ENCODE measurements around the gene RPL3. TPM values are rescaled to one million over a fixed set of nuclear protein-coding genes. Genes with fewer than 3 reads are reported as not detected.

The RPL3 gene
- total and polyA plus RNA-seq, 3 experiments from 2014 or later: 2,574 to 3,654 (median 2,607) TPM

DNA sequence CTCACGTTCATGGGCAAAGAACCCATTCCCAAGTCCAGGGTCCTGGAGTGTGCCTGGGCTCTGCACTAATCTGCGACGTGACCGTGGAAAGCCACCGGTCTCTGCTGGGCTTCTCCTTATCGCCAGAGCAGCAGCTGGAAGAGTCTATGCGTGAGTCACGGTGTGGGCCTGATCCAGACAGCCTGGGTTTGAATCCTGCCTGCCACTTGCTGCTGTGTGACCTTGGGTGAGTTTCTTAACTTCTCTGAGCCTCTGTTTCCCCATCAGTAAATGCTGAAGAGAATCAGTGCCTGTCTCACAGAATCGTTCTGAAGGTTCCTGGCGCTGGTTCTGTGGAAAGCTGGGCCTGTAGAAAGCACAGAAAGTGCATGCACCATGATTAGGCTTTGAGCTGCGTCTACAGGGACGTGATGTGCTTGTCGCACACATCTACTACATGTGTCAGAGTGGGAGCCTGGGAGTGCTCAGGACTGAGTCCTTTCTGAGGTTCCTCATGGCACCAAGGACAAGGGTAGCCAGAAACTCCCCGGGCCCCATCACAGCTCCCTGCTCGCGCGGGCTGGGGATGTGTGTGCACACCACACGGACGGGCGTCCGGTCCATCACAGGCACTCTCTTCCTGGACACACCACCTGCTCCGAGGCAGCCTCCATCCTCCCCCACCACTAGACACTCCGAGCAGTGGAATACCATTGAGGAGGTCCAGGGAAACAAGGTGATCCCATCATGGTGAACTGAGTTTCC, 54.1 kb downstream of the RPL3 start:
- no peak for DNase-seq
- no peak overlapping the region for H3K4me3 ChIP-seq (ENCODE audit: low read length)
- H3K27ac ChIP-seq (ENCODE audit: low read depth, low read length): no peak overlapping the region
- H3K36me3 ChIP-seq (ENCODE audit: insufficient read depth, low read length): no peaks in the 10 kb centered on the region
- Mint-ChIP-seq H3K4me1 (peaks cover 0 to 2% (median 0%) of the 10 kb centered on the region in 3 donors), H3K27ac (no peak overlapping the region), H3K36me3 (no peaks in the 10 kb centered on the region), H3K27me3 (no peaks in the 10 kb centered on the region), H3K9me3 (peaks cover 0 to 13% (median 0%) of the 10 kb centered on the region in 5 donors), H3K4me3 (no peak overlapping the region)
- no peaks in the 10 kb centered on the region for H3K9me3 ChIP-seq (ENCODE audit: low read length)
- H3K27me3 ChIP-seq (ENCODE audit: insufficient read depth, low read length, poor library complexity, severe bottlenecking): no peaks in the 10 kb centered on the region
- ChIA-PET CTCF (no interaction called here), POLR2A (no interaction called here)
- H3K4me1 ChIP-seq (ENCODE audit: insufficient read depth, low read length): no peaks in the 10 kb centered on the region

DNA sequence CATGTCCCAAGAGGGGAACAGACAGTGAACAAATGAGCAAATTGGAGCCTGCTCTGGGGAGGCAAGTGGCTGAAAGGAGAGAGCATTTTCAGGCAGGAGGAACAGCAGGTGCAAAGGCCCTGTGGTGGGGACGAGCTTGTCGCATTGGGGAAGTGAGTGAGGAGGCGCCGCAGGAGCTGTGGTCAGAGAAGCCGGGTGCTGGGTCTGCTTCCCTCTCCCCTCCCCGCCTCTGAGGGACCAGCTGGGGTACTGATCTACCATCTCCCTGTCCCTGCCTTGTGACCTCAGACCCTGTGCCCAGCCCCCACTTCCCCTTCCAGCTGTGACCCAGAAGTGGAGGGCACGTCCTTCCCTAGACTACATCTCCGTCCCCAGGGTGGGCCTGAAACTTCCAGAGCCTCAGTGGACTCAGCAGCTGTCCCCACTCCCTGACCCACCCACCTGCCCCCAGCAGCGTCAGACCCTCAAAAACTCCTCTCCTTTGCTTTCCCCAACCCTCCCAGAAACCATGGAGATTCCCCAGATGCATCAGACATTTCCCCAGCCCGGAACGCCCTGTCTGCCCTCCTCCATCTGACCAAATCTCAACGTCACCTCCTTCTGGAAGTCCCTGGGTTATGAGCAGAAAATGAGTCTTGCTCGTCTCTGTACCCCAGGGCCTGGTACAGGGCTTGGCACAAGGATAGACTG, 54.9 kb downstream of the RPL3 start:
- H3K36me3 Mint-ChIP-seq: no peaks in the 10 kb centered on the region
- POLR2A ChIA-PET: no interaction called here
- no peak overlapping the region for H3K4me3 Mint-ChIP-seq
- Histone ChIP-seq H3K4me3 (ENCODE audit: low read length) (no peak overlapping the region), H3K27me3 (ENCODE audit: insufficient read depth, low read length, poor library complexity, severe bottlenecking) (no peaks in the 10 kb centered on the region), H3K4me1 (ENCODE audit: insufficient read depth, low read length) (no peaks in the 10 kb centered on the region), H3K9me3 (ENCODE audit: low read length) (no peaks in the 10 kb centered on the region), H3K27ac (ENCODE audit: low read depth, low read length) (no peak overlapping the region), H3K36me3 (ENCODE audit: insufficient read depth, low read length) (no peaks in the 10 kb centered on the region)
- peak overlapping the region in 1 of 8 donors; percentile 37 for H3K27ac Mint-ChIP-seq
- CTCF ChIA-PET: no interaction called here
- peaks cover 0 to 2% (median 0%) of the 10 kb centered on the region in 3 donors for H3K4me1 Mint-ChIP-seq
- DNase-seq: no peak
- no peaks in the 10 kb centered on the region for H3K27me3 Mint-ChIP-seq
- peaks cover 0 to 13% (median 0%) of the 10 kb centered on the region in 5 donors for H3K9me3 Mint-ChIP-seq

DNA sequence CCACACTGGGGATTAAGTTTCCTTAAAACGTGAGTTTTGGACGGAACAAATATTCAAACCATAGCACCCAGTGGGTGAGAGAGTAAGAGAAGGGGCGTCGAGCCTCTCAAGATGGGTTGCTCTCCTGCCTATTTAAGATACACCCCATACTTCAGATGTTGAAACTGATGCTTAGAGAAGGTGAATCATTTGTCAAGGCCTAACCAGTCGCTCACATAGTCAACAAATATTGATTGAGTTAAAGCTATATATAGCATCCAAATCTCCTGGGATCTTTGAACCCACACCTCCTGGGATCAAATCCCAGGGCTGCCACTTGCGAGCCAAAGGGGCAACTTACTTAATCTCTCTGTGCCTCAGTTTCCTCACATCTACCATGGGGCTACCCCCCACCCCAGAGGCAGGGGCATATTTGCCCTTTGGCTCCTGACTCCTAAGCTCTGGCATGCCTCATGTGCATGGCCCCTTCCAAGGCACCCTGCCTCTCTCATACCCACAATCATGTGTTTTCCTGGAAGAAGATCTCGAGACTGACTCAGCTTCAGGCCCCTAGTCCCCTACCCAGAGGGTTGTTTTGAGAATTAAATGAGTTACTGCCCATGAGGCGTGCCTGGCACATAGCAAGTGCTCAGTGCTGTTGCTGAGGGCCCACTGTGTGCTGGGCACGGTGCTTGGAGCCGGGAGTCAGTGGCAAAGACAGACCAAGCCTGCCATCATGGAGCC, 55.6 kb downstream of the RPL3 start:
- H3K4me3 Mint-ChIP-seq: no peak overlapping the region

More for the DNA sequence above, 55.6 kb downstream of the RPL3 start:
- Histone ChIP-seq H3K9me3 (ENCODE audit: low read length) (no peaks in the 10 kb centered on the region), H3K27me3 (ENCODE audit: insufficient read depth, low read length, poor library complexity, severe bottlenecking) (no peaks in the 10 kb centered on the region), H3K4me1 (ENCODE audit: insufficient read depth, low read length) (no peaks in the 10 kb centered on the region), H3K4me3 (ENCODE audit: low read length) (no peak overlapping the region), H3K27ac (ENCODE audit: low read depth, low read length) (no peak overlapping the region), H3K36me3 (ENCODE audit: insufficient read depth, low read length) (no peaks in the 10 kb centered on the region)
- Mint-ChIP-seq H3K4me1 (peaks cover 0 to 2% (median 0%) of the 10 kb centered on the region in 3 donors), H3K27ac (peak overlapping the region in 1 of 8 donors; percentile 37), H3K27me3 (no peaks in the 10 kb centered on the region), H3K9me3 (peaks cover 0 to 13% (median 0%) of the 10 kb centered on the region in 5 donors), H3K36me3 (no peaks in the 10 kb centered on the region)
- ChIA-PET CTCF (no interaction called here), POLR2A (no interaction called here)
- DNase-seq: no peak

Other genes starting within 250 kb of the RPL3 start
- gene APOBEC3G, start 242.3 kb downstream of the RPL3 start, total RNA-seq: 100 to 1,000 TPM; 158 to 165 TPM
- 256 TPM for gene APOBEC3G, start 242.3 kb downstream of the RPL3 start, polyA plus RNA-seq
- 10 to 100 TPM; 10.8 to 11.0 TPM for gene APOBEC3H, start 222.4 kb downstream of the RPL3 start, total RNA-seq
- gene APOBEC3H, start 222.4 kb downstream of the RPL3 start, polyA plus RNA-seq: 11.7 TPM
- gene CBX7, start 166.9 kb downstream of the RPL3 start, total RNA-seq: 10 to 100 TPM; 26.1 to 26.4 TPM
- 29.7 TPM for gene CBX7, start 166.9 kb downstream of the RPL3 start, polyA plus RNA-seq
- gene PDGFB, start 74.6 kb downstream of the RPL3 start, total RNA-seq: 1 to 10 TPM; 2.3 to 3.0 TPM
- gene PDGFB, start 74.6 kb downstream of the RPL3 start, polyA plus RNA-seq: 18.2 TPM
- gene SYNGR1, start 30.4 kb upstream of the RPL3 start, total RNA-seq: 1 to 10 TPM; 2.4 to 2.9 TPM
- gene SYNGR1, start 30.4 kb upstream of the RPL3 start, polyA plus RNA-seq: 10.1 TPM
- gene TAB1, start 80.2 kb upstream of the RPL3 start, total RNA-seq: 10 to 100 TPM; 19.9 to 21.0 TPM
- gene TAB1, start 80.2 kb upstream of the RPL3 start, polyA plus RNA-seq: 4.1 TPM
- gene MGAT3, start 137.4 kb upstream of the RPL3 start, total RNA-seq: under 1 TPM; 0.27 to 0.37 TPM
- gene MGAT3, start 137.4 kb upstream of the RPL3 start, polyA plus RNA-seq: 0.03 TPM
- gene MIEF1, start 182.7 kb upstream of the RPL3 start, total RNA-seq: 10 to 100 TPM; 59.9 to 60.9 TPM
- gene MIEF1, start 182.7 kb upstream of the RPL3 start, polyA plus RNA-seq: 29.4 TPM
- gene ATF4, start 200.9 kb upstream of the RPL3 start, total RNA-seq: 100 to 1,000 TPM; 757 to 758 TPM
- gene ATF4, start 200.9 kb upstream of the RPL3 start, polyA plus RNA-seq: 103 TPM
- gene RPS19BP1, start 213.1 kb upstream of the RPL3 start, total RNA-seq: 100 to 1,000 TPM; 158 to 160 TPM
- gene RPS19BP1, start 213.1 kb upstream of the RPL3 start, polyA plus RNA-seq: 128 TPM

Measured in CD8-positive, alpha-beta memory T cell (primary cell).